K562 (cell line): ENCODE measurements around the gene SPTA1. TPM values are rescaled to one million over a fixed set of nuclear protein-coding genes. Genes with fewer than 3 reads are reported as not detected.

Experiments
- ATAC-seq: fragments of 200-7000 bp; cut with Tn5 transposase; 3 replicates; pipeline ENCODE4 v1.9.1; 2020; ENCODE audit warnings: moderate library complexity
- BruUV-seq: library from RNA; stranded (reverse); fragments of 400-500 nt; replicated peaks from 2 replicates; lab custom pipeline; 2021; lab: Mats Ljungman, UMichigan
- CTCF ChIA-PET: fragments of 300-600 bp; formaldehyde crosslinking; extraction: SDS; loops from one replicate; lab custom pipeline; 2021; ENCODE audit warnings: low intra/inter-chr PET ratio; lab: Yijun Ruan, JAX
- POLR2A ChIA-PET: fragments of 300-600, 350-650 bp; sonication (Branson Sonifier 250); formaldehyde crosslinking; extraction: SDS; loops from one replicate; lab custom pipeline; 2021; ENCODE audit warnings: antibody characterized with exemption, inconsistent platforms; lab: Yijun Ruan, JAX
- DNase-seq, 4 experiments: peaks; one replicate each; pipeline versions ENCODE4 v3.0.0 to v3.0.0-alpha.2; 2011 to 2018; ENCODE audit warnings: low spot score in 3 of 4, mixed read lengths in 3 of 4; ENCODE audit errors: extremely low read depth in 1 of 4
- FAIRE-seq: peaks from 2 replicates; lab custom pipeline; 2011; peaks lifted over from hg19 to GRCh38; lab: Jason Lieb, UNC
- H2AFZ ChIP-seq: 2 replicates; pipeline ENCODE4 v1.6.0; 2011; ENCODE audit warnings: low read depth, low read length, control low read depth, inconsistent platforms
- H3K27ac ChIP-seq: fragments of 200-600 bp; 3 replicates; pipeline ENCODE4 v1.8.0; 2011; ENCODE audit warnings: low read depth, mild to moderate bottlenecking, control low read depth, inconsistent platforms, low read length, moderate library complexity, mixed read lengths; ENCODE audit errors: extremely low read depth
- H3K27me3 ChIP-seq, 2 experiments: fragments of 300-600 bp in 1 of 2; 2 replicates in 1 of 2; 3 replicates in 1 of 2; pipeline versions ENCODE4 v1.6.0 to v1.8.0; 2011; ENCODE audit warnings: inconsistent platforms in 2 of 2, low read length in 2 of 2, mild to moderate bottlenecking in 1 of 2, mixed read lengths in 1 of 2, moderate library complexity in 1 of 2; ENCODE audit not compliant: control insufficient read depth in 2 of 2, insufficient read depth in 2 of 2
- H3K36me3 ChIP-seq: fragments of 300-600 bp; 3 replicates; pipeline ENCODE4 v1.8.0; 2011; ENCODE audit warnings: mild to moderate bottlenecking, low read length, inconsistent platforms; ENCODE audit not compliant: control insufficient read depth, insufficient read depth
- H3K4me1 ChIP-seq, 2 experiments: fragments of 200-600 bp in 1 of 2; replicated peaks in 1 of 2; 2 replicates in 1 of 2; 3 replicates in 1 of 2; pipeline versions ENCODE4 v1.5.1 to v1.8.0; 2011; ENCODE audit warnings: inconsistent platforms in 2 of 2, low read length in 2 of 2, mild to moderate bottlenecking in 1 of 2, mixed read lengths in 1 of 2, moderate library complexity in 1 of 2; ENCODE audit not compliant: control insufficient read depth in 2 of 2, insufficient read depth in 2 of 2
- H3K4me2 ChIP-seq: 2 replicates; pipeline ENCODE4 v1.6.1; 2011; ENCODE audit warnings: low read length, control low read depth, inconsistent platforms, mixed read lengths; ENCODE audit not compliant: insufficient read depth
- H3K4me3 ChIP-seq: fragments of 200-600 bp; sonication (generic), shearing (Covaris generic); 2 replicates; pipeline ENCODE4 v1.5.1; 2016; ENCODE audit warnings: control low read depth, inconsistent platforms
- H3K79me2 ChIP-seq: fragments of 200-600 bp; 3 replicates; pipeline ENCODE4 v1.8.0; 2011; ENCODE audit warnings: low read length, inconsistent platforms; ENCODE audit not compliant: control insufficient read depth, insufficient read depth
- H3K9ac ChIP-seq, 2 experiments: 2 replicates each; pipeline versions ENCODE4 v1.6.0 to v1.6.1; 2011; ENCODE audit warnings: low read depth in 2 of 2, low read length in 2 of 2, control low read depth in 1 of 2, inconsistent platforms in 1 of 2, mild to moderate bottlenecking in 1 of 2, mixed read lengths in 1 of 2; ENCODE audit not compliant: insufficient read depth in 1 of 2
- H3K9me1 ChIP-seq: one replicate; pipeline ENCODE4 v1.6.0; 2011; ENCODE audit warnings: inconsistent platforms, mild to moderate bottlenecking, low read length, moderate library complexity; ENCODE audit not compliant: control insufficient read depth, insufficient read depth
- H3K9me3 ChIP-seq: replicated peaks from 2 replicates; pipeline ENCODE4 v1.5.1; 2011; ENCODE audit warnings: low read depth, low read length, inconsistent platforms; ENCODE audit not compliant: control insufficient read depth, insufficient read depth
- H4K20me1 ChIP-seq: replicated peaks from 2 replicates; pipeline ENCODE4 v1.6.1; 2011; ENCODE audit warnings: low read length, inconsistent platforms, mixed read lengths; ENCODE audit not compliant: control insufficient read depth, insufficient read depth
- CHD4 ChIP-seq: fragments of 200-600 bp; sonication (generic); IDR thresholded peaks from 3 replicates; pipeline ENCODE4 v1.6.1; 2012; ENCODE audit warnings: low read depth, mild to moderate bottlenecking, mixed read lengths, low read length, inconsistent platforms; ENCODE audit not compliant: insufficient read depth, insufficient replicate concordance, poor library complexity, severe bottlenecking
- CREBBP ChIP-seq: IDR thresholded peaks from one replicate; pipeline ENCODE4 v1.6.1; 2012; ENCODE audit warnings: low read depth, mild to moderate bottlenecking, control low read depth, inconsistent platforms, low read length
- KLF1 ChIP-seq: fragments of 450-650 bp; IDR thresholded peaks from 2 replicates; pipeline ENCODE4 v1.6.1; 2016; ENCODE audit warnings: missing genetic modification characterization, missing compliant biosample characterization
- LARP7 ChIP-seq: fragments of 450-650 bp; IDR thresholded peaks from 2 replicates; pipeline ENCODE4 v1.6.1; 2016
- MAFF ChIP-seq: IDR thresholded peaks from 2 replicates; pipeline ENCODE4 v1.6.1; 2012; ENCODE audit warnings: low read length, improper control_type of control experiment
- NFE2L1 ChIP-seq: fragments of 450-650 bp; IDR thresholded peaks from 2 replicates; pipeline ENCODE4 v1.6.1; 2016; ENCODE audit warnings: missing genetic modification characterization, low read depth, mild to moderate bottlenecking, missing compliant biosample characterization, moderate library complexity, borderline replicate concordance
- NRF1 ChIP-seq, 2 experiments: fragments of 450-650 bp; IDR thresholded peaks in 1 of 2; conservative IDR thresholded peaks in 1 of 2; 2 replicates each; pipeline ENCODE4 v1.6.1; 2014; ENCODE audit warnings: mild to moderate bottlenecking in 2 of 2
- SRSF3 ChIP-seq: fragments of 200-400 bp; formaldehyde crosslinking; IDR thresholded peaks from 2 replicates; pipeline ENCODE4 v1.6.1; 2016; ENCODE audit warnings: mild to moderate bottlenecking, low read length, moderate library complexity; ENCODE audit not compliant: insufficient read depth
- SUPT5H ChIP-seq: fragments of 450-650 bp; IDR thresholded peaks from 2 replicates; pipeline ENCODE4 v1.6.1; 2016
- TARDBP ChIP-seq: fragments of 450-650 bp; IDR thresholded peaks from 2 replicates; pipeline ENCODE4 v1.6.1; 2016
- TSC22D4 ChIP-seq: fragments of 450-650 bp; IDR thresholded peaks from 2 replicates; pipeline ENCODE4 v1.6.1; 2016; ENCODE audit warnings: missing genetic modification characterization, missing biosample characterization, control low read depth
- XRCC4 ChIP-seq: IDR thresholded peaks from one replicate; pipeline ENCODE4 v1.6.1; 2011; ENCODE audit not compliant: insufficient read depth, insufficient read length; ENCODE audit errors: extremely low read depth
- ZBED1 ChIP-seq: IDR thresholded peaks from 2 replicates; pipeline ENCODE4 v1.6.1; 2014
- ZBTB11 ChIP-seq, 3 experiments: fragments of 200-800 bp in 1 of 3; fragments of 250-450 bp in 1 of 3; fragments of 450-650 bp in 1 of 3; sonication (Bioruptor Pico) in 1 of 3; sonication (Bioruptor generic) in 1 of 3; formaldehyde crosslinking in 1 of 3; IDR thresholded peaks; 2 replicates each; pipeline versions ENCODE4 v1.6.1 to v1.8.0; 2016 to 2022; ENCODE audit warnings: mild to moderate bottlenecking in 2 of 3, missing genetic modification characterization in 2 of 3, missing compliant biosample characterization in 1 of 3, moderate library complexity in 1 of 3
- ZBTB34 ChIP-seq: fragments of 250-450 bp; sonication (Bioruptor Pico); IDR thresholded peaks from 2 replicates; pipeline ENCODE4 v1.8.0; 2021; ENCODE audit warnings: mild to moderate bottlenecking, moderate library complexity
- ZNF316 ChIP-seq: fragments of 450-650 bp; IDR thresholded peaks from 2 replicates; pipeline ENCODE4 v1.6.1; 2016
- WGBS: fragments of 100-300 bp; shearing (Covaris generic); methylation state at CpG from one replicate; pipeline ENCODE4 v1.1.6; 2016; ENCODE audit warnings: low coverage, mixed read lengths; ENCODE audit not compliant: insufficient coverage; ENCODE audit errors: missing lambda C conversion rate; 5-methylcytosine and 5-hydroxymethylcytosine counted together
- in situ Hi-C: fragments of 300-500 bp; cut with MboI; formaldehyde crosslinking; loops from 4 replicates; pipeline ENCODE4 v1.15.0; 2018; ENCODE audit warnings: inconsistent platforms, mixed read lengths
- intact Hi-C: fragments of 100-400 bp; cut with micrococcal nuclease; formaldehyde crosslinking; loops from 2 replicates; pipeline ENCODE4 v1.14.2; 2022
- polyA plus RNA-seq, 8 experiments: library from polyadenylated mRNA; depleted of rRNA in 4 of 8; stranded (reverse) in 5 of 8; unstranded in 3 of 8; fragments of >200 nt; fragmentation: Nextera tagmentation in 2 of 8; fragmentation: Illumina TruSeq in 1 of 8; extraction: Ambion mirVana in 2 of 8; extraction: Trizol in 1 of 8; gene quantifications; 2 replicates each; pipeline versions ENCODE4 v1.2.1 to v1.2.3, GENCODE V29; 2011 to 2014; ENCODE audit warnings: inconsistent platforms in 1 of 8, missing spikeins in 1 of 8
- total RNA-seq, 7 experiments: library from RNA; depleted of rRNA in 6 of 7; stranded (reverse); fragments of >200 nt in 6 of 7; fragmentation: Illumina TruSeq in 2 of 7; extraction: Trizol in 2 of 7; gene quantifications; 2 replicates each; pipeline versions ENCODE4 v1.2.1 to v1.2.3, GENCODE V29; 2011 to 2021; ENCODE audit warnings: low replicate concordance in 1 of 7

Gene SPTA1
- total and polyA plus RNA-seq, 9 of the 15 experiments (the other 6 are each of a cell fraction or from before 2014, with no cell fraction given) = 11.0 to 62.1 (median 45.9) TPM

GRCh38 chr1:158717344-158717743 lies 30.8 kb upstream of the SPTA1 start:
- ChIA-PET CTCF (no interaction called here), POLR2A (no interaction called here)
- Histone ChIP-seq H3K4me2 (no peak overlapping the region), H2AFZ (peak overlapping the region; percentile 36; the same call in 1 of the 2 replicates), H3K27ac (no peak overlapping the region), H3K27me3 (no peaks in the 10 kb centered on the region), H3K36me3 (no peaks in the 10 kb centered on the region), H3K9me1 (no peaks in the 10 kb centered on the region), H3K9ac (no peak overlapping the region), H3K4me1 (no peaks in the 10 kb centered on the region), H3K4me3 (no peak overlapping the region), H3K9me3 (no peaks in the 10 kb centered on the region), H4K20me1 (no peaks in the 10 kb centered on the region), H3K79me2 (no peaks in the 10 kb centered on the region)
- in situ Hi-C loops (no loop called here), intact Hi-C loops (no loop called here)
- 59% methylated on average over 6 of the region's 6 CpGs for WGBS
- BruUV-seq = no TSS peak
- ATAC-seq = no peak; the same call in 2 of the 3 replicates
- no peak for DNase-seq
- FAIRE-seq = no peak
- TF ChIP-seq KLF1 (tag) (no peak), MAFF (no peak), CHD4 (no peak), CREBBP (no peak), LARP7 (no peak), XRCC4 (no peak), NRF1 (conservative IDR thresholded peaks at IDR 0.05 in 1 of 2, IDR thresholded peaks at IDR 0.05 in 1 of 2) (no peak), ZBTB11 (CRISPR knock-in tag; IDR thresholded peaks at IDR 0.05) (no peak), NFE2L1 (no peak), ZBED1 (no peak), SUPT5H (no peak), ZNF316 (no peak), TSC22D4 (tag) (no peak), SRSF3 (no peak), ZBTB34 (CRISPR knock-in tag) (no peak), TARDBP (no peak)
